ENCODE measurements around the gene KDM1A. TPM values are rescaled to one million over a fixed set of nuclear protein-coding genes. Genes with fewer than 3 reads are reported as not detected.

KDM1A gene
- total RNA-seq, 1 donor: 101 TPM

DNA sequence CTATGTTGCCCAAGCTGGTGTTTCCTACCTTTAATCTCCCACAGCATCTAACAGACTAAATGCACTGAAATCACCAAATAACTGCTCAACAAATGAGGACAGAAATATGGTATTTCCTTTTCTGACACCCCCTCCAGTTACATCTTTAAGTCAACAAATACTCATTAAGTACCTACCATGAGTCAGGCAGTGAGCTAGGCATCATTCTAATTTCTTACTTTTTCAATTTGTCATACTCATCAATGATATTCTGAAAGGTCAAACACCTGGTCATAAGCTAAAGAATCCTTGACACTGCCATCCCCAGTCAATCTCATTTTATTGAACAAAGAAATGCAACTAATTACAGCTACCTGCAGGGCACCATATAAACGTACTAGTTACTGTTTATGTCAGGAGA is 112.8 kb downstream of the KDM1A start:
- Histone ChIP-seq H2AFZ (ENCODE audit: low read length) (no peak overlapping the region), H3K27ac (ENCODE audit: low read depth, low read length) (no peak overlapping the region), H3K9me3 (ENCODE audit: low read depth, low read length) (no peaks in the 10 kb centered on the region), H3K79me2 (ENCODE audit: insufficient read depth, low read length) (peaks cover 94% of the 10 kb centered on the region), H3K27me3 (ENCODE audit: insufficient read depth, low read length) (no peaks in the 10 kb centered on the region), H3K36me3 (ENCODE audit: insufficient read depth, low read length) (no peaks in the 10 kb centered on the region), H3K4me1 (ENCODE audit: insufficient read depth, low read length) (peaks cover 18% of the 10 kb centered on the region), H3K4me3 (ENCODE audit: insufficient read depth, low read length) (no peak overlapping the region), H3K4me2 (ENCODE audit: insufficient read depth, low read length) (no peak overlapping the region), H4K20me1 (ENCODE audit: insufficient read depth, low read length) (peaks cover 15% of the 10 kb centered on the region)
- TF ChIP-seq, protein P1, sequence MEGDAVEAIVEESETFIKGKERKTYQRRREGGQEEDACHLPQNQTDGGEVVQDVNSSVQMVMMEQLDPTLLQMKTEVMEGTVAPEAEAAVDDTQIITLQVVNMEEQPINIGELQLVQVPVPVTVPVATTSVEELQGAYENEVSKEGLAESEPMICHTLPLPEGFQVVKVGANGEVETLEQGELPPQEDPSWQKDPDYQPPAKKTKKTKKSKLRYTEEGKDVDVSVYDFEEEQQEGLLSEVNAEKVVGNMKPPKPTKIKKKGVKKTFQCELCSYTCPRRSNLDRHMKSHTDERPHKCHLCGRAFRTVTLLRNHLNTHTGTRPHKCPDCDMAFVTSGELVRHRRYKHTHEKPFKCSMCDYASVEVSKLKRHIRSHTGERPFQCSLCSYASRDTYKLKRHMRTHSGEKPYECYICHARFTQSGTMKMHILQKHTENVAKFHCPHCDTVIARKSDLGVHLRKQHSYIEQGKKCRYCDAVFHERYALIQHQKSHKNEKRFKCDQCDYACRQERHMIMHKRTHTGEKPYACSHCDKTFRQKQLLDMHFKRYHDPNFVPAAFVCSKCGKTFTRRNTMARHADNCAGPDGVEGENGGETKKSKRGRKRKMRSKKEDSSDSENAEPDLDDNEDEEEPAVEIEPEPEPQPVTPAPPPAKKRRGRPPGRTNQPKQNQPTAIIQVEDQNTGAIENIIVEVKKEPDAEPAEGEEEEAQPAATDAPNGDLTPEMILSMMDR (IDR thresholded peaks at IDR 0.05; ENCODE audit: extremely low read depth, low read depth, low read length): no peak
- no peak for DNase-seq (ENCODE audit: insufficient read length, low spot score, missing footprints)

Small RNA genes within 50 kb of the gene (small RNA-seq; reads per million reads assigned to genes)
- gene MIR3115 (not detected), gene MIR4419A (not detected)

Other genes starting within 250 kb of the KDM1A start
- under 0.01 TPM in 1 of 2 replicates, not detected in the other for gene LACTBL1, start 46.6 kb upstream of the KDM1A start, total RNA-seq
- not detected in 2 replicates for gene TEX46, start 3.6 kb upstream of the KDM1A start, total RNA-seq
- gene LUZP1, start 149.4 kb downstream of the KDM1A start, total RNA-seq: 29.5 and 30.0 TPM in 2 replicates
- under 0.01 TPM in 1 of 2 replicates, not detected in the other for gene HTR1D, start 198.0 kb downstream of the KDM1A start, total RNA-seq